GM12878 (cell line): Measurements from ENCODE around the gene UBE2C. TPM values are rescaled to one million over a fixed set of nuclear protein-coding genes. Genes with fewer than 3 reads are reported as not detected.

ENCODE experiments used
- ATAC-seq: fragments of 200-7000 bp; cut with Tn5 transposase; 3 replicates; pipeline ENCODE4 v1.9.1; 2020; ENCODE audit warnings: mild to moderate bottlenecking, moderate library complexity
- BruUV-seq: library from RNA; stranded (reverse); fragments of 400-500 nt; replicated peaks from 2 replicates; lab custom pipeline; 2021; lab: Mats Ljungman, UMichigan
- CTCF ChIA-PET: fragments of 300-600 bp; sonication (Branson Sonifier 250); formaldehyde crosslinking; extraction: SDS; loops from one replicate; lab custom pipeline; 2021; ENCODE audit warnings: inconsistent platforms; lab: Yijun Ruan, JAX
- POLR2A ChIA-PET: fragments of 350-600 bp; formaldehyde crosslinking; extraction: SDS; loops from one replicate; lab custom pipeline; 2021; ENCODE audit warnings: inconsistent platforms; lab: Charles Lee
- RAD21 ChIA-PET: fragments of 300-600 bp; sonication (Branson Sonifier 250); formaldehyde crosslinking; loops from one replicate; lab custom pipeline; 2023; ENCODE audit warnings: antibody characterized with exemption; ENCODE audit not compliant: unreplicated experiment; lab: Charles Lee
- SMC1A ChIA-PET: fragments of 300-600 bp; sonication (Branson Sonifier 250); formaldehyde crosslinking; loops from one replicate; lab custom pipeline; 2023; ENCODE audit not compliant: unreplicated experiment, uncharacterized antibody; lab: Charles Lee
- DNase-seq: peaks from one replicate; pipeline ENCODE4 v3.0.0-alpha.2; 2011; ENCODE audit warnings: low read depth, low spot score
- FAIRE-seq: peaks from 3 replicates; lab custom pipeline; 2011; peaks lifted over from hg19 to GRCh38; lab: Jason Lieb, UNC
- H2AFZ ChIP-seq: 2 replicates; pipeline ENCODE4 v1.6.0; 2011; ENCODE audit warnings: low read depth, low read length, control low read depth; ENCODE audit not compliant: control insufficient read depth
- H3K27ac ChIP-seq: 2 replicates; pipeline ENCODE4 v1.5.1; 2011; ENCODE audit warnings: control low read depth; ENCODE audit not compliant: control insufficient read depth, insufficient read depth
- H3K27me3 ChIP-seq, 2 experiments: replicated peaks in 1 of 2; 2 replicates each; pipeline versions ENCODE4 v1.6.0 to v1.6.1; 2011; ENCODE audit warnings: low read length in 1 of 2; ENCODE audit not compliant: control insufficient read depth in 2 of 2, insufficient read depth in 2 of 2
- H3K36me3 ChIP-seq, 2 experiments: 2 replicates each; pipeline ENCODE4 v1.5.1; 2011; ENCODE audit warnings: low read length in 1 of 2; ENCODE audit not compliant: control insufficient read depth in 2 of 2, insufficient read depth in 2 of 2
- H3K4me1 ChIP-seq: 2 replicates; pipeline ENCODE4 v1.6.1; 2011; ENCODE audit warnings: mild to moderate bottlenecking, low read length, moderate library complexity, mixed read lengths; ENCODE audit not compliant: control insufficient read depth, insufficient read depth
- H3K4me2 ChIP-seq: 2 replicates; pipeline ENCODE4 v1.6.0; 2011; ENCODE audit warnings: control low read depth; ENCODE audit not compliant: control insufficient read depth, insufficient read depth
- H3K4me3 ChIP-seq: fragments of 200-600 bp; sonication (generic); 2 replicates; pipeline ENCODE4 v1.5.1; 2016
- H3K79me2 ChIP-seq: 2 replicates; pipeline ENCODE4 v1.6.0; 2011; ENCODE audit warnings: low read length; ENCODE audit not compliant: control insufficient read depth, insufficient read depth
- H3K9ac ChIP-seq: 2 replicates; pipeline ENCODE4 v1.8.0; 2011; ENCODE audit warnings: low read length, control low read depth, mixed read lengths; ENCODE audit not compliant: control insufficient read depth, insufficient read depth
- H3K9me3 ChIP-seq: replicated peaks from 3 replicates; pipeline ENCODE4 v1.5.1; 2011; ENCODE audit warnings: mild to moderate bottlenecking, low read length; ENCODE audit not compliant: control insufficient read depth, insufficient read depth
- H4K20me1 ChIP-seq: 2 replicates; pipeline ENCODE4 v1.6.0; 2011; ENCODE audit not compliant: control insufficient read depth, insufficient read depth
- CREM ChIP-seq: IDR thresholded peaks from 2 replicates; pipeline ENCODE4 v1.6.1; 2014; ENCODE audit warnings: antibody characterized with exemption, low read depth
- HCFC1 ChIP-seq: fragments of 150-350 bp; IDR thresholded peaks from 2 replicates; pipeline ENCODE4 v1.6.1; 2014; ENCODE audit warnings: low read length
- JUND ChIP-seq: IDR thresholded peaks from 2 replicates; pipeline ENCODE4 v1.6.1; 2012; ENCODE audit warnings: low read depth, mild to moderate bottlenecking, low read length, improper control_type of control experiment, moderate library complexity
- NR2C1 ChIP-seq: fragments of 450-650 bp; IDR thresholded peaks from 2 replicates; pipeline ENCODE4 v1.6.1; 2017; ENCODE audit warnings: antibody characterized with exemption, mild to moderate bottlenecking, moderate library complexity
- NRF1 ChIP-seq: conservative IDR thresholded peaks from 2 replicates; pipeline ENCODE4 v1.6.1; 2011; ENCODE audit warnings: mild to moderate bottlenecking, low read depth, low read length, improper control_type of control experiment
- SMARCA5 ChIP-seq: fragments of 450-650 bp; IDR thresholded peaks from 2 replicates; pipeline ENCODE4 v1.6.1; 2017; ENCODE audit warnings: mild to moderate bottlenecking
- SUZ12 ChIP-seq: fragments of 200-600 bp; sonication (generic); IDR thresholded peaks from one replicate; pipeline ENCODE4 v1.6.1; 2018; ENCODE audit warnings: antibody characterized with exemption, mild to moderate bottlenecking; ENCODE audit not compliant: unreplicated experiment
- WGBS: methylation state at CpG from one replicate; pipeline ENCODE4 v1.1.6; 2016; ENCODE audit warnings: low lambda C conversion rate; ENCODE audit not compliant: insufficient replicate concordance, insufficient coverage; ENCODE audit errors: missing lambda C conversion rate; 5-methylcytosine and 5-hydroxymethylcytosine counted together
- in situ Hi-C: fragments of 300-500 bp; cut with MboI; formaldehyde crosslinking; loops from 9 replicates; pipeline ENCODE4 v1.14.3; 2018; ENCODE audit warnings: mixed read lengths
- intact Hi-C: fragments of 100-400 bp; cut with micrococcal nuclease; formaldehyde crosslinking; loops from one replicate; pipeline ENCODE4 v1.14.2; 2022; ENCODE audit not compliant: unreplicated experiment
- polyA plus RNA-seq, 11 experiments: library from polyadenylated mRNA; depleted of rRNA in 4 of 11; unstranded in 6 of 11; stranded (reverse) in 5 of 11; fragments of >200 nt; fragmentation: Nextera tagmentation in 4 of 11; fragmentation: Illumina TruSeq in 1 of 11; extraction: Ambion mirVana in 4 of 11; extraction: Trizol in 1 of 11; gene quantifications; 1 replicate in 1 of 11; 2 replicates in 10 of 11; pipeline versions ENCODE4 v1.2.1 to v1.2.3, GENCODE V29; 2011 to 2016; ENCODE audit warnings: inconsistent platforms in 2 of 11, missing spikeins in 2 of 11, low read depth in 1 of 11
- total RNA-seq, 4 experiments: library from RNA; depleted of rRNA in 3 of 4; stranded (reverse); fragments of >200 nt in 3 of 4; fragmentation: Illumina TruSeq in 1 of 4; extraction: Trizol in 1 of 4; gene quantifications; 2 replicates each; pipeline versions ENCODE4 v1.2.1 to v1.2.3, GENCODE V29; 2013 to 2021
- TF ChIP-seq, protein P1 (sequence below): fragments of 450-650 bp; IDR thresholded peaks from 2 replicates; pipeline ENCODE4 v1.6.1; 2016; ENCODE audit warnings: mild to moderate bottlenecking

The UBE2C gene
- total and polyA plus RNA-seq, 10 of the 15 experiments (the other 5 are each of a cell fraction or from before 2014, with no cell fraction given), result 86.2 to 412 (median 176) TPM

DNA sequence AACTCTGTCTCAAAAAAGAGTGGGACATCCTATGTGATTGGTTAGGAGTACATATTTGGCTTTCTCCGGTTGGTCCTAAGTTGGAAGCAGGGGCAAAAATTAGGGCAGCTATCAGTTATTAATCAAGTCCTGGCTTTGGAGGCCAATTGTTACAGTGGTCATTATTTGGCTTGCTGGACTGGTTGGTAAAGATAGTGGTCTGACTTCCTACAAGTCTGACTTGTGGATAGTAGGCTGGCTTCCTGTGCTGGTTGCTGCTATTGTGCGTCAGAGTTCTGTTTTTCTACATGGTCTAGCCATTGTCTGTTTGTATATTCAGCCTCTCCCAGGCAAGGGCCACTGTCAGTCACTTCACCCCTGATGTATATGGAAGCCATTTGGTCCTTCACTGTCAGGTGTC is 37.8 kb downstream of the UBE2C start:
- Histone ChIP-seq H4K20me1 (no peaks in the 10 kb centered on the region), H3K4me2 (no peak overlapping the region), H3K9me3 (no peaks in the 10 kb centered on the region), H3K9ac (no peak overlapping the region), H3K36me3 (no peaks in the 10 kb centered on the region), H3K79me2 (peaks cover 3% of the 10 kb centered on the region), H3K27ac (no peak overlapping the region), H3K27me3 (no peaks in the 10 kb centered on the region), H3K4me3 (no peak overlapping the region), H2AFZ (no peak overlapping the region), H3K4me1 (no peaks in the 10 kb centered on the region)
- ATAC-seq (no peak), FAIRE-seq (no peak), DNase-seq (no peak)
- intact Hi-C loops (no loop called here), in situ Hi-C loops (no loop called here)
- ChIA-PET POLR2A (no interaction called here), SMC1A (interaction anchor here (1.3 to 1.6 kb wide), 3 partner anchors 9 to 52 kb away, joined by 3 to 4 read pairs (median 3); no protein-coding TSS in a partner anchor), RAD21 (no interaction called here), CTCF (interaction anchor here (1.7 kb wide), 1 partner anchor 51 kb away, joined by 6 read pairs; no protein-coding TSS in a partner anchor)
- WGBS, result 100% methylated on average over 2 of the region's 2 CpGs
- BruUV-seq, result no TSS peak
- TF ChIP-seq HCFC1, result no peak
- TF ChIP-seq SMARCA5, result no peak
- TF ChIP-seq NRF1, result no peak
- no peak for TF ChIP-seq NR2C1
- TF ChIP-seq SUZ12, result no peak
- TF ChIP-seq CREM, result no peak
- TF ChIP-seq JUND, result no peak
- TF ChIP-seq, protein P1, sequence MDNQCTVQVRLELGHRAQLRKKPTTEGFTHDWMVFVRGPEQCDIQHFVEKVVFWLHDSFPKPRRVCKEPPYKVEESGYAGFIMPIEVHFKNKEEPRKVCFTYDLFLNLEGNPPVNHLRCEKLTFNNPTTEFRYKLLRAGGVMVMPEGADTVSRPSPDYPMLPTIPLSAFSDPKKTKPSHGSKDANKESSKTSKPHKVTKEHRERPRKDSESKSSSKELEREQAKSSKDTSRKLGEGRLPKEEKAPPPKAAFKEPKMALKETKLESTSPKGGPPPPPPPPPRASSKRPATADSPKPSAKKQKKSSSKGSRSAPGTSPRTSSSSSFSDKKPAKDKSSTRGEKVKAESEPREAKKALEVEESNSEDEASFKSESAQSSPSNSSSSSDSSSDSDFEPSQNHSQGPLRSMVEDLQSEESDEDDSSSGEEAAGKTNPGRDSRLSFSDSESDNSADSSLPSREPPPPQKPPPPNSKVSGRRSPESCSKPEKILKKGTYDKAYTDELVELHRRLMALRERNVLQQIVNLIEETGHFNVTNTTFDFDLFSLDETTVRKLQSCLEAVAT, result no peak
